Suprapubic skin (tissue), 4 donors: ENCODE results near the gene MCTP2.

ENCODE experiments used
- CTCF ChIP-seq, 2 donors: fragments of 200-600 bp in 1 of 2; fragments of 450-650 bp in 1 of 2; sonication (generic) in 1 of 2; IDR thresholded peaks; one replicate each; pipeline ENCODE4 v1.5.1; 2016 to 2019; ENCODE audit warnings: antibody characterized with exemption in 2 of 2, mild to moderate bottlenecking in 1 of 2, moderate library complexity in 1 of 2
- POLR2A ChIP-seq, 2 donors: fragments of 450-650 bp; IDR thresholded peaks; one replicate each; pipeline ENCODE4 v1.6.1; 2017; ENCODE audit warnings: antibody characterized with exemption in 2 of 2, mild to moderate bottlenecking in 2 of 2, moderate library complexity in 2 of 2
- POLR2AphosphoS5 ChIP-seq, 3 donors: sonication (generic); formaldehyde crosslinking; IDR thresholded peaks; one replicate each; pipeline ENCODE4 v1.6.1; 2017; ENCODE audit warnings: antibody characterized with exemption in 3 of 3

- TF ChIP-seq CTCF (IDR thresholded peaks at IDR 0.05) (no peak), POLR2AphosphoS5 (IDR thresholded peaks at IDR 0.05) (no peak), POLR2A (IDR thresholded peaks at IDR 0.05) (no peak)
These were observed 271.9 kb downstream of the MCTP2 start for GRCh38 chr15:94503293-94503692.
